ENCODE data around the gene DNAJB2.

The DNAJB2 gene

GRCh38 chr2:219279151-219279915 is at the start of gene DNAJB2:
Gene DNAJB2, plus strand, starts transcription at chr2:219279366. Its CDS starts 468 bp downstream, at chr2:219279834.
- peak; percentile 92 to 98 (median 96) for DNase-seq

GRCh38 chr2:219230059-219230540 is 49.1 kb upstream of the DNAJB2 start:
- DNase-seq: peak in 1 of 4 experiments; percentile 13

GRCh38 chr2:219234331-219234730 is 44.8 kb upstream of the DNAJB2 start:
- DNase-seq: no peak

GRCh38 chr2:219243291-219243761 is 35.8 kb upstream of the DNAJB2 start:
- DNase-seq: no peak

GRCh38 chr2:219244789-219245147 is 34.4 kb upstream of the DNAJB2 start:
- no peak for DNase-seq

- peak; percentile 76 to 80 (median 78) for DNase-seq
These were observed 33.8 kb upstream of the DNAJB2 start, which contains the start of the genes GLB1L and STK16 for GRCh38 chr2:219245148-219245898. Gene GLB1L, minus strand, starts transcription at chr2:219245444. Its CDS starts 1,871 bp downstream, at chr2:219243573. Gene STK16, plus strand, starts transcription at chr2:219245479. Its CDS starts 521 bp downstream, at chr2:219246000.

GRCh38 chr2:219245899-219246230 is 33.3 kb upstream of the DNAJB2 start:
- DNase-seq: no peak

- no peak for DNase-seq
These were observed 32.6 kb upstream of the DNAJB2 start for GRCh38 chr2:219246559-219246958.

GRCh38 chr2:219247678-219248642 is 31.2 kb upstream of the DNAJB2 start:
- DNase-seq: peak in 1 of 4 experiments; percentile 26

- DNase-seq: no peak
These were observed 30.3 kb upstream of the DNAJB2 start for GRCh38 chr2:219248845-219249202.

- peak in 2 of 4 experiments; percentile 10 to 20 for DNase-seq
These were observed 29.8 kb upstream of the DNAJB2 start for GRCh38 chr2:219249203-219249980.

GRCh38 chr2:219250049-219250781 is 29.0 kb upstream of the DNAJB2 start:
- no peak for DNase-seq

- DNase-seq: no peak
These were observed 27.5 kb upstream of the DNAJB2 start for GRCh38 chr2:219251656-219252055.

- DNase-seq: peak in 1 of 4 experiments; percentile 12
These were observed 27.1 kb upstream of the DNAJB2 start for GRCh38 chr2:219252084-219252483.

GRCh38 chr2:219252570-219252899 is 26.6 kb upstream of the DNAJB2 start:
- peak in 1 of 4 experiments; percentile 39 for DNase-seq

GRCh38 chr2:219252900-219253752 is 26.0 kb upstream of the DNAJB2 start, which contains the start of gene TUBA4B:
Gene TUBA4B, plus strand, starts transcription at chr2:219253243. Its CDS starts 165 bp downstream, at chr2:219253408.
- peak in 2 of 4 experiments; percentile 22 to 39 for DNase-seq

- peak; percentile 74 to 94 (median 82) for DNase-seq
These were observed 25.2 kb upstream of the DNAJB2 start, which contains the start of gene TUBA4A for GRCh38 chr2:219253753-219254589. Gene TUBA4A, minus strand, starts transcription at chr2:219253918. Its CDS starts 60 bp downstream, at chr2:219253858.

GRCh38 chr2:219254590-219255201 is 24.5 kb upstream of the DNAJB2 start:
- no peak for DNase-seq

All from activated naive CD4-positive, alpha-beta T cell (primary cell).